Neutrophil (primary cell): Measurements from ENCODE around the gene ATP6V0A1.
A peak's percentile ranks its signal among the peaks of the same experiment; 100 is the strongest.
"Not testable (repeated sequence)": the region's sequence is repeated elsewhere in the genome, so short reads cannot be mapped to it uniquely, and the experiment has no call there.

Experiments used
- H3K27ac ChIP-seq: fragments of 200-600 bp; sonication (generic); 2 replicates; pipeline ENCODE4 v1.5.1; 2016; ENCODE audit warnings: mild to moderate bottlenecking, moderate library complexity
- H3K27me3 ChIP-seq: fragments of 200-600 bp; sonication (generic); 2 replicates; pipeline ENCODE4 v1.6.0; 2016; ENCODE audit warnings: mild to moderate bottlenecking
- H3K36me3 ChIP-seq: fragments of 200-600 bp; sonication (generic); 2 replicates; pipeline ENCODE4 v1.5.1; 2017
- H3K4me1 ChIP-seq, 2 experiments: fragments of 200-600 bp in 1 of 2; sonication (generic) in 1 of 2; 1 replicate in 1 of 2; 2 replicates in 1 of 2; pipeline versions ENCODE4 v1.5.1 to v1.6.1; 2013 to 2016; ENCODE audit warnings: low read depth in 1 of 2, low read length in 1 of 2, mild to moderate bottlenecking in 1 of 2, moderate library complexity in 1 of 2; ENCODE audit not compliant: control insufficient read depth in 1 of 2, insufficient read depth in 1 of 2
- H3K4me3 ChIP-seq, 2 experiments: fragments of 200-600 bp in 1 of 2; sonication (generic) in 1 of 2; 1 replicate in 1 of 2; 2 replicates in 1 of 2; pipeline ENCODE4 v1.5.1; 2013 to 2016; ENCODE audit warnings: low read depth in 1 of 2, low read length in 1 of 2, mild to moderate bottlenecking in 1 of 2, moderate library complexity in 1 of 2
- H3K9me3 ChIP-seq: fragments of 200-600 bp; sonication (generic); 2 replicates; pipeline ENCODE4 v1.5.1; 2016
- CTCF ChIP-seq: fragments of 200-600 bp; sonication (generic); IDR thresholded peaks from 2 replicates; pipeline ENCODE4 v1.5.1; 2016; ENCODE audit warnings: antibody characterized with exemption

Gene ATP6V0A1

DNA sequence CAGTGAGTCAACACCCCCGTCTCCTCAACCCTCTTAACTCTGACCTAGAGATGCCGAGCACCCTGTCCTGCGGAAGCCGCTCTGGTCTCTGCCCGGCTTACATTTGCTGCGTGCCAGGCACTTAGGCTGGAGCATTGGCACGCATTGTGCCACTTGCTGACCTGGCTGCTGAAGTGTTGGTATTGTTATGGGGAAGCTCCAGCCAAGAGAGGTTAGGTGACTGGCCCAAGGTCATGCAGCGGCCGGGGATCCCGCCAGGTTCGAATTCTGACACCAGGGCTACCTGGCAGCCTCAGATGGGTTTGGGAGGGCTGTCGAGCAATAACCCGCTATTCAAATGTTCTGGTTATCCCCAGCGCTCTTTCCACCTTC is 89.0 kb downstream of the ATP6V0A1 start:
- Histone ChIP-seq H3K4me3 (no peak overlapping the region), H3K36me3 (peaks cover 21% of the 10 kb centered on the region), H3K4me1 (peaks cover 5 to 9% of the 10 kb centered on the region in 2 experiments), H3K27me3 (peaks cover 20% of the 10 kb centered on the region), H3K9me3 (no peaks in the 10 kb centered on the region), H3K27ac (no peak overlapping the region)
- no peak for TF ChIP-seq CTCF

GRCh38 chr17:42548070-42548837 is 89.6 kb downstream of the ATP6V0A1 start:
- no peak for TF ChIP-seq CTCF
- Histone ChIP-seq H3K4me1 (peaks cover 5 to 9% of the 10 kb centered on the region in 2 experiments), H3K36me3 (peaks cover 16% of the 10 kb centered on the region), H3K9me3 (no peaks in the 10 kb centered on the region), H3K4me3 (peak overlapping the region; percentile 23 to 32), H3K27ac (no peak overlapping the region), H3K27me3 (peaks cover 20% of the 10 kb centered on the region)

DNA sequence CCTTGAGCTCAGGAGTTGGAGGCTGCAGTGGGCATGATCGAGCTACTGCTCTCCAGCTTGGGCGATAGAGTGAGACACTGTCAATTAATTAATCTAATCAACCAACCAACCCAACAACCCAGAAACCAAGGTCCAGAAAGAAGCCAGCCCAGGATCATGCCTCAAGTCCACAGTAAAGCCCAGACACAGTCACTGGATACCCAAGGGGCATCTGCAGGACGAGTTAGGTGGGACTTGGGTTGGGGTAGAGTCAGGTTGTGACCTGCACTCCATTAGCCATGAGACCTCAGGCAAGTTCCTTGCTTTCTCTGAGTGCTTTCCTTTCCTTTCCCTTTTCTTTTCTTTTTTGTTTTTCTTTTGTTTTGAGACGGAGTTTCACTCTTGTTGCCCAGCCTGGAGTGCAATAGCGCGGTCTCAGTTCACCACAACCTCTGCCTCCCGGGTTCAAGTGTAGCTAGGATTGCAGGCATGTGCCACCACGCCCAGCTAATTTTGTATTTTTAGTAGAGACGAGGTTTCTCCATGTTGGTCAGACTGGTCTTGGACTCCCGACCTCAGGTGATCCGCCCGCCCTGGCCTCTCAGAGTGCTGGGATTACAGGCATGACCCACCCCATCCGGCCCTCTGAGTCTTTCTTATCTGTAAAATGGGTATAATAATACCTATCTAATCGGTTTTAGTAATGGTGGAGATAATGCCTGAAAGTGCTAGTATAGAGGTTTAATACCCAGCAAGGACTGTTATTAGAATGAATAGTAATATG is 90.5 kb downstream of the ATP6V0A1 start:
- Histone ChIP-seq H3K4me3 (no peak overlapping the region), H3K27ac (no peak overlapping the region), H3K4me1 (peaks cover 9 to 14% of the 10 kb centered on the region in 2 experiments), H3K27me3 (peaks cover 20% of the 10 kb centered on the region), H3K9me3 (no peaks in the 10 kb centered on the region), H3K36me3 (peaks cover 7% of the 10 kb centered on the region)
- no peak for TF ChIP-seq CTCF

GRCh38 chr17:42552736-42553135 is 94.1 kb downstream of the ATP6V0A1 start, which contains the start of gene HSD17B1:
Gene HSD17B1 (plus strand): TSS chr17:42552923. CDS start chr17:42552934, 11 bp downstream.
- H3K36me3 ChIP-seq, H3K9me3 ChIP-seq: not testable (repeated sequence)
- peak within 1 kb of the TSS; percentile 77 to 83 for H3K4me3 ChIP-seq
- peak within 1 kb of the TSS; percentile 84 for H3K27ac ChIP-seq
- H3K4me1 ChIP-seq: peaks cover 19 to 24% of the 10 kb centered on the region in 2 experiments
- peaks cover 17% of the 10 kb centered on the region for H3K27me3 ChIP-seq

DNA sequence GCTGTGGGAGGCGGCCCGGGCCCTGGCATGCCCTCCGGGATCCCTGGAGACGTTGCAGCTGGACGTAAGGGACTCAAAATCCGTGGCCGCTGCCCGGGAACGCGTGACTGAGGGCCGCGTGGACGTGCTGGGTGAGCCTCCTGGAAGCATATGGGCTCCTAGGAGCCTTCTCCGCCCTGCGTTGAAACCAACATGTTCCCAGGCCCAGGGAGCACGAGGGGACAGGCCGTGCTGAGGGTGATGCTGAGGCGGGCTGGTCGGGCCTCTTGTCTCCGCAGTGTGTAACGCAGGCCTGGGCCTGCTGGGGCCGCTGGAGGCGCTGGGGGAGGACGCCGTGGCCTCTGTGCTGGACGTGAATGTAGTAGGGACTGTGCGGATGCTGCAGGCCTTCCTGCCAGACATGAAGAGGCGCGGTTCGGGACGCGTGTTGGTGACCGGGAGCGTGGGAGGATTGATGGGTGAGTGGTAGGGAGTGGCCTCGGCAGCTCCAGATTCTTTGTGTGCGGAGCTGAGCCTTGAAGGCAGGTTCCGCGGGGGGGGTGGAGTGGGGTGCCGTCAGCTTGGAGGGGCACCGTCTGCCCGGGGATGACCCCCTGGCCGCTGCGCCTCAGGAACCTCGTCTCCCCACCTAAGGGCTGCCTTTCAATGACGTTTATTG is 94.6 kb downstream of the ATP6V0A1 start:
- Histone ChIP-seq H3K27me3 (peaks cover 11% of the 10 kb centered on the region), H3K4me3 (peak overlapping the region in 1 of 2 experiments; percentile 77)

More for the DNA sequence above, 94.6 kb downstream of the ATP6V0A1 start:
- Histone ChIP-seq H3K36me3 (no peaks in the 10 kb centered on the region), H3K9me3 (no peaks in the 10 kb centered on the region), H3K4me1 (peaks cover 19% of the 10 kb centered on the region in 2 experiments), H3K27ac (no peak overlapping the region)
- TF ChIP-seq CTCF: no peak
